Ishikawa (cell line): ENCODE measurements around the gene FAM120A.

ENCODE experiments used
- CEBPB ChIP-seq: IDR thresholded peaks from 2 replicates; pipeline ENCODE4 v1.6.1; 2012
- CREB1 ChIP-seq: IDR thresholded peaks from 2 replicates; pipeline ENCODE4 v1.6.1; 2012; ENCODE audit warnings: low read depth
- EGR1 ChIP-seq: IDR thresholded peaks from 2 replicates; pipeline ENCODE4 v1.6.1; 2012
- EP300 ChIP-seq: IDR thresholded peaks from 2 replicates; pipeline ENCODE4 v1.6.1; 2012; ENCODE audit warnings: borderline replicate concordance
- FOXM1 ChIP-seq: IDR thresholded peaks from 2 replicates; pipeline ENCODE4 v1.6.1; 2012; ENCODE audit warnings: low read depth, borderline replicate concordance
- NFIC ChIP-seq: IDR thresholded peaks from 2 replicates; pipeline ENCODE4 v1.6.1; 2012
- RAD21 ChIP-seq: IDR thresholded peaks from 2 replicates; pipeline ENCODE4 v1.6.1; 2012; ENCODE audit warnings: low read depth
- REST ChIP-seq: IDR thresholded peaks from 2 replicates; pipeline ENCODE4 v1.6.1; 2012; ENCODE audit warnings: low read depth, mild to moderate bottlenecking
- TAF1 ChIP-seq: IDR thresholded peaks from 2 replicates; pipeline ENCODE4 v1.6.1; 2012; ENCODE audit warnings: low read depth, mild to moderate bottlenecking
- TCF12 ChIP-seq: IDR thresholded peaks from 2 replicates; pipeline ENCODE4 v1.6.1; 2012; ENCODE audit warnings: low read depth
- TEAD4 ChIP-seq: IDR thresholded peaks from 2 replicates; pipeline ENCODE4 v1.6.1; 2012
- USF1 ChIP-seq: IDR thresholded peaks from 2 replicates; pipeline ENCODE4 v1.6.1; 2012
- YY1 ChIP-seq: IDR thresholded peaks from 2 replicates; pipeline ENCODE4 v1.6.1; 2012; ENCODE audit warnings: low read depth
- ZBTB7A ChIP-seq: IDR thresholded peaks from 2 replicates; pipeline ENCODE4 v1.6.1; 2012; ENCODE audit warnings: low read depth
- TF ChIP-seq, protein P1 (sequence below): IDR thresholded peaks from 2 replicates; pipeline ENCODE4 v1.6.1; 2012

Gene FAM120A

DNA sequence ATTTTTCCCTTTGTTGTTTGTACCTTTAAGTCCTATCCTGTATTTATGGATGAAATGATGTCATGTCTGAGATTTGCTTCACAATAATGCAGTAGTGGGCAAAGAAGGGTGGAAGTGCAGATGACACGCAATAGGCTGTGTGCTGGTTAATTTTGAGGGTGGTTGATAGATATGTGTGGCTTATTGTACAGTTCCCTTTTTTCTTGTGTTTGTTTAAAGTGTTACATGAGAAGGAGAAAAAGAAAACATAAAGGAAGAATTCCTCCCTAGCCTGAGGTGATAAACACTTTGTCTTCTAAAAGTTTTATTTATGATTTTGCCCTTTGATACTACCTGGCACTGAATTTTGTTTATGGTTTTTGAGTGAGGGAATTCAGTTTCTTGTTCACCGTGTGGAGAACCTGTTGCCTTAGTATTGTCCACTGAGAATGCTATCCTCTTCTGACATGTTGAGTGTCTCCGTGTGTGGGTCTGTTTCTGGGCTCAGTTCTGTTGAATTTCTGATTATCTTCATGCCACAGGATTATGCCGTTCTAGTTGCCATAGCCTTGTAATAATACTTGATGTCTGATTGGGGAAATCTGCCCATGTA lies 54.2 kb downstream of the FAM120A start:
- TF ChIP-seq RAD21 (no peak), CEBPB (no peak)
- TF ChIP-seq, protein P1, sequence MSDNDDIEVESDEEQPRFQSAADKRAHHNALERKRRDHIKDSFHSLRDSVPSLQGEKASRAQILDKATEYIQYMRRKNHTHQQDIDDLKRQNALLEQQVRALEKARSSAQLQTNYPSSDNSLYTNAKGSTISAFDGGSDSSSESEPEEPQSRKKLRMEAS: no peak

DNA sequence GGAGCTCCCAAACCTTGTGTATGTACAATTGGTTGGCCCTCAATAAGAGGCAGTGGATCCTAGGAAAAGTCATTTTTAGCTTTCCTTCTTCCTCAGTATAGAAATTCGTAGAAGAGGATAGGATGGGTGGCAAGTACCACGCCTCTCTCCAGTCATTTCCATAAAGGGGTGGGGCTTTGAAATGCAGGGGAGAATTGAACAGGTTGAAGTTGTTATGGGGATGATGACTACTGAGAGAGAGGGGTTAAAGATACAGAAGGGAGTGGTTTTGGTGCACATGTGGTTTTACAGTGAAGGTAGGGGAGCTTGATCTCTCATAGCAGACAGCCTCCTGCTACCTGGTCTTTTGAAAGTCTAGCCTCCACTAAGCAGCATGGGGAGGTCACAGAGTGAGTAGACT lies 56.3 kb downstream of the FAM120A start:
- TF ChIP-seq CEBPB (no peak), CREB1 (no peak), TEAD4 (no peak), EGR1 (no peak)

- no peak for TF ChIP-seq FOXM1
- no peak for TF ChIP-seq CEBPB
- TF ChIP-seq, protein P1: no peak
- TF ChIP-seq CREB1: no peak
- TF ChIP-seq TEAD4: no peak
- TF ChIP-seq TAF1: no peak
- no peak for TF ChIP-seq EGR1
- TF ChIP-seq REST: no peak
- no peak for TF ChIP-seq EP300
- TF ChIP-seq USF1: no peak
- TF ChIP-seq YY1: no peak
- TF ChIP-seq TCF12: no peak
- no peak for TF ChIP-seq RAD21
- TF ChIP-seq ZBTB7A: no peak
Observed at GRCh38 chr9:93508207-93508606, 56.7 kb downstream of the FAM120A start.

GRCh38 chr9:93509084-93509483 lies 57.6 kb downstream of the FAM120A start:
- TF ChIP-seq TCF12: no peak
- TF ChIP-seq FOXM1: no peak
- TF ChIP-seq EGR1: no peak
- TF ChIP-seq RAD21: no peak
- TF ChIP-seq CREB1: no peak
- TF ChIP-seq ZBTB7A: no peak
- no peak for TF ChIP-seq NFIC
- no peak for TF ChIP-seq REST
- TF ChIP-seq CEBPB: no peak
- TF ChIP-seq TAF1: no peak
- no peak for TF ChIP-seq TEAD4
- no peak for TF ChIP-seq YY1
- no peak for TF ChIP-seq USF1
- TF ChIP-seq EP300: no peak
- TF ChIP-seq, protein P1: no peak

DNA sequence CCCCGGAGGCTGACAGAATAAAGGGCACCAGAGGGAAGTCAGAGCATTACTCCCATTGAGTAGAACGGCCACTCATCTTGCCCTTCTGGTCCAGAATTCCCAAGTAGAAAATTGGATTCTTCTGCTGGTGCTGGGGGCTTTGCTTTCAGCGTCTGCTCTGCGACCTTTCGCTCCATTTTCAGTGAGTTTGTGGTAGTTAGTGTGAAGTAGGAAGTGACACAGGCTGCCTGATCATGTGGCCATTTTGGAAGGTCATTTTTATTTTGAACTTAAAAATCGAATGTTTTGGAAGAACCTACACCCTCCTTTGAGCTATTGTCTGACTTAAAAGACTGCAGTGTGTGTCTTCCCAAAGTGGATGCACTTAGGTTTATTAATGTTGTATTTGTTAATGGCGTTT lies 58.6 kb downstream of the FAM120A start:
- no peak for TF ChIP-seq EP300
- no peak for TF ChIP-seq FOXM1
- no peak for TF ChIP-seq TAF1
- no peak for TF ChIP-seq REST
- TF ChIP-seq TEAD4: no peak
- TF ChIP-seq CEBPB: no peak
- no peak for TF ChIP-seq ZBTB7A
